SK-N-SH (cell line): ENCODE results near the gene SLIT1. TPM values are rescaled to one million over a fixed set of nuclear protein-coding genes. Genes with fewer than 3 reads are reported as not detected.

Experiments
- CTCF ChIA-PET: fragments of 300-600, 350-600 bp; formaldehyde crosslinking; extraction: SDS; loops from one replicate; lab custom pipeline; 2021; lab: Yijun Ruan, JAX
- POLR2A ChIA-PET: fragments of 350-600 bp; sonication (Branson Sonifier 250); formaldehyde crosslinking; extraction: SDS; loops from one replicate; lab custom pipeline; 2020; ENCODE audit warnings: antibody characterized with exemption, inconsistent platforms; lab: Yijun Ruan, JAX
- DNase-seq: peaks from one replicate; pipeline ENCODE4 v3.0.0; 2012
- H2AFZ ChIP-seq: fragments of 200-600 bp; sonication (generic); 2 replicates; pipeline ENCODE4 v1.8.1; 2016; ENCODE audit warnings: antibody characterized with exemption, mild to moderate bottlenecking, low read depth
- H3F3A ChIP-seq: fragments of 200-600 bp; sonication (generic); replicated peaks from 2 replicates; pipeline ENCODE3; 2016; ENCODE audit warnings: antibody characterized with exemption, mild to moderate bottlenecking; ENCODE audit not compliant: insufficient read depth
- H3K27ac ChIP-seq, 2 experiments: fragments of 200-500 bp in 1 of 2; fragments of 200-600 bp in 1 of 2; sonication (Bioruptor generic) in 1 of 2; sonication (generic), shearing (Covaris generic) in 1 of 2; 2 replicates each; pipeline versions ENCODE4 v1.5.1 to v1.6.1; 2014 to 2016; ENCODE audit warnings: low read depth in 2 of 2, inconsistent platforms in 1 of 2, low read length in 1 of 2, mild to moderate bottlenecking in 1 of 2, mixed read lengths in 1 of 2
- H3K27me3 ChIP-seq: fragments of 200-600 bp; sonication (generic), shearing (Covaris generic); 2 replicates; pipeline ENCODE4 v1.6.1; 2016; ENCODE audit warnings: mixed run types; ENCODE audit not compliant: insufficient read depth
- H3K36me3 ChIP-seq, 2 experiments: fragments of 200-500 bp in 1 of 2; fragments of 200-600 bp in 1 of 2; sonication (Bioruptor generic) in 1 of 2; sonication (generic) in 1 of 2; replicated peaks in 1 of 2; 2 replicates each; pipeline versions ENCODE3 to v1.5.1; 2014 to 2016; ENCODE audit warnings: low read length in 1 of 2, mild to moderate bottlenecking in 1 of 2; ENCODE audit not compliant: insufficient read depth in 2 of 2, control insufficient read depth in 1 of 2
- H3K4me1 ChIP-seq, 2 experiments: fragments of 200-500 bp in 1 of 2; fragments of 200-600 bp in 1 of 2; sonication (Bioruptor generic) in 1 of 2; sonication (generic), shearing (Covaris generic) in 1 of 2; 2 replicates each; pipeline versions ENCODE4 v1.5.1 to v1.6.1; 2014 to 2016; ENCODE audit warnings: low read depth in 1 of 2, low read length in 1 of 2, mixed run types in 1 of 2; ENCODE audit not compliant: insufficient read depth in 2 of 2, control insufficient read depth in 1 of 2
- H3K4me2 ChIP-seq: fragments of 200-600 bp; sonication (generic), shearing (Covaris generic); 2 replicates; pipeline ENCODE4 v1.6.1; 2017; ENCODE audit warnings: mixed run types
- H3K4me3 ChIP-seq, 2 experiments: fragments of 200-500 bp in 1 of 2; fragments of 200-600 bp in 1 of 2; sonication (Bioruptor generic) in 1 of 2; sonication (generic), shearing (Covaris generic) in 1 of 2; 2 replicates each; pipeline versions ENCODE4 v1.5.1 to v1.8.1; 2014 to 2016; ENCODE audit warnings: low read depth in 2 of 2, inconsistent platforms in 1 of 2, low read length in 1 of 2, mild to moderate bottlenecking in 1 of 2, mixed read lengths in 1 of 2, moderate library complexity in 1 of 2
- H3K79me2 ChIP-seq: fragments of 200-600 bp; sonication (generic); 2 replicates; pipeline ENCODE4 v1.8.1; 2017; ENCODE audit warnings: mild to moderate bottlenecking; ENCODE audit not compliant: insufficient read depth
- H3K9ac ChIP-seq: fragments of 200-600 bp; sonication (generic); 2 replicates; pipeline ENCODE4 v1.6.1; 2017; ENCODE audit warnings: mixed run types
- H3K9me2 ChIP-seq: fragments of 200-600 bp; sonication (generic); 2 replicates; pipeline ENCODE4 v1.6.1; 2017; ENCODE audit warnings: mixed run types
- H3K9me3 ChIP-seq: fragments of 200-600 bp; sonication (generic); 2 replicates; pipeline ENCODE4 v1.6.1; 2017; ENCODE audit warnings: mixed run types, mild to moderate bottlenecking, moderate library complexity
- H4K20me1 ChIP-seq: fragments of 200-600 bp; sonication (generic); 2 replicates; pipeline ENCODE4 v1.6.1; 2017; ENCODE audit warnings: mild to moderate bottlenecking, mixed run types; ENCODE audit not compliant: insufficient read depth
- CHD2 ChIP-seq: fragments of 150-350 bp; IDR thresholded peaks from 2 replicates; pipeline ENCODE4 v1.6.1; 2018; ENCODE audit warnings: low read length; ENCODE audit not compliant: partially characterized antibody
- CTCF ChIP-seq: fragments of 200-600 bp; sonication (generic); IDR thresholded peaks from 2 replicates; pipeline ENCODE4 v1.6.1; 2017; ENCODE audit warnings: antibody characterized with exemption, mild to moderate bottlenecking, moderate library complexity
- EP300 ChIP-seq, 2 experiments: IDR thresholded peaks; 2 replicates each; pipeline versions ENCODE4 v1.4.0 to v1.6.1; 2012; ENCODE audit warnings: borderline replicate concordance in 1 of 2, low read depth in 1 of 2, low read length in 1 of 2
- GATA2 ChIP-seq: sonication (generic); formaldehyde crosslinking; IDR thresholded peaks from 2 replicates; pipeline ENCODE4 v1.5.0; 2020; ENCODE audit warnings: mild to moderate bottlenecking, missing genetic modification reagents
- MAX ChIP-seq: IDR thresholded peaks from 2 replicates; pipeline ENCODE4 v1.4.0; 2012; ENCODE audit warnings: low read depth
- MEF2A ChIP-seq: IDR thresholded peaks from 2 replicates; pipeline ENCODE4 v1.4.0; 2012; ENCODE audit warnings: low read depth, borderline replicate concordance
- MXI1 ChIP-seq: IDR thresholded peaks from 2 replicates; pipeline ENCODE4 v1.6.1; 2012; ENCODE audit warnings: mild to moderate bottlenecking, low read depth, low read length, improper control_type of control experiment
- NFIC ChIP-seq: IDR thresholded peaks from 2 replicates; pipeline ENCODE4 v1.4.0; 2012; ENCODE audit warnings: borderline replicate concordance
- NRF1 ChIP-seq: IDR thresholded peaks from 2 replicates; pipeline ENCODE4 v1.6.1; 2012; ENCODE audit warnings: low read depth, mild to moderate bottlenecking, low read length
- PBX3 ChIP-seq: IDR thresholded peaks from 2 replicates; pipeline ENCODE4; 2012
- RCOR1 ChIP-seq: fragments of 150-350 bp; IDR thresholded peaks from 2 replicates; pipeline ENCODE4 v1.6.1; 2017; ENCODE audit warnings: antibody characterized with exemption, low read length
- RXRA ChIP-seq: IDR thresholded peaks from 2 replicates; pipeline ENCODE4 v1.4.0; 2012; ENCODE audit warnings: low read depth, mild to moderate bottlenecking, borderline replicate concordance
- SIN3A ChIP-seq: IDR thresholded peaks from 2 replicates; pipeline ENCODE4 v1.6.1; 2012; ENCODE audit warnings: low read depth, mild to moderate bottlenecking, low read length, moderate library complexity, borderline replicate concordance
- SMC3 ChIP-seq: IDR thresholded peaks from 2 replicates; pipeline ENCODE4 v1.6.1; 2012; ENCODE audit warnings: low read depth, low read length, improper control_type of control experiment
- TAF1 ChIP-seq: IDR thresholded peaks from 2 replicates; pipeline ENCODE4 v1.6.1; 2012; ENCODE audit warnings: low read depth, mild to moderate bottlenecking, low read length, moderate library complexity, borderline replicate concordance
- TCF12 ChIP-seq: IDR thresholded peaks from 2 replicates; pipeline ENCODE4 v1.4.0; 2012
- USF1 ChIP-seq: IDR thresholded peaks from 2 replicates; pipeline ENCODE4 v1.4.0; 2012; ENCODE audit warnings: low read depth, borderline replicate concordance
- YY1 ChIP-seq: IDR thresholded peaks from 2 replicates; pipeline ENCODE4 v1.4.0; 2012; ENCODE audit warnings: low read depth, mild to moderate bottlenecking
- WGBS: methylation state at CpG from one replicate; pipeline ENCODE4 v1.1.6; 2017; ENCODE audit warnings: low lambda C conversion rate; 5-methylcytosine and 5-hydroxymethylcytosine counted together
- polyA plus RNA-seq, 3 experiments: library from polyadenylated mRNA; depleted of rRNA; stranded (reverse); fragments of >200 nt; gene quantifications; 2 replicates each; pipeline ENCODE4 v1.2.3, GENCODE V29; 2012

The SLIT1 gene
- polyA plus RNA-seq, 1 of the 3 experiments (the other 2 are of a cell fraction) = 0.05 TPM

- Histone ChIP-seq H3K27ac (peak overlapping the region in 1 of 2 experiments; percentile 95; a peak in 2 of 4 replicates), H3K9ac (no peak overlapping the region), H3K36me3 (no peaks in the 10 kb centered on the region), H3K4me2 (no peak overlapping the region), H4K20me1 (no peaks in the 10 kb centered on the region), H3F3A (no peaks in the 10 kb centered on the region), H3K4me1 (peaks cover 0 to 29% of the 10 kb centered on the region in 2 experiments; a peak in 2 of 4 replicates), H3K9me2 (no peaks in the 10 kb centered on the region), H3K27me3 (peaks cover 23% of the 10 kb centered on the region), H2AFZ (no peak overlapping the region), H3K9me3 (no peaks in the 10 kb centered on the region), H3K79me2 (no peaks in the 10 kb centered on the region), H3K4me3 (no peak overlapping the region)
- ChIA-PET POLR2A (interaction anchor here (1.1 to 1.6 kb wide), 2 partner anchors 41 to 46 kb away, joined by 3 to 4 read pairs; partner anchors contain the start of gene SLIT1), CTCF (interaction anchor here (0.6 to 5.9 kb wide), 10 partner anchors 8 to 103 kb away, joined by 3 to 42 read pairs (median 6); no protein-coding TSS in a partner anchor)
- 24% methylated on average over 3 of the region's 6 CpGs for WGBS
- no peak for DNase-seq
- no peak for TF ChIP-seq SMC3
- TF ChIP-seq YY1 = no peak
- no peak for TF ChIP-seq TAF1
- no peak for TF ChIP-seq NFIC
- no peak for TF ChIP-seq SIN3A
- no peak for TF ChIP-seq TCF12
- no peak for TF ChIP-seq MAX
- no peak for TF ChIP-seq CHD2
- no peak for TF ChIP-seq RCOR1
- TF ChIP-seq MEF2A = no peak
- TF ChIP-seq MXI1 = no peak
- no peak for TF ChIP-seq RXRA
- TF ChIP-seq USF1 = no peak
- no peak for TF ChIP-seq CTCF
- no peak for TF ChIP-seq GATA2 (CRISPR knock-in tag)
- TF ChIP-seq PBX3 = no peak
- TF ChIP-seq NRF1 = no peak
- TF ChIP-seq EP300 (IDR thresholded peaks at IDR 0.05; ENCODE audit: borderline replicate concordance in 1 of 2, low read depth in 1 of 2, low read length in 1 of 2) = no peak
Observed at GRCh38 chr10:97139651-97140048, 46.1 kb downstream of the SLIT1 start.
